Measurements from ENCODE around the gene PDE6B. TPM values are rescaled to one million over a fixed set of nuclear protein-coding genes. Genes with fewer than 3 reads are reported as not detected.

The PDE6B gene
- total RNA-seq, 2 experiments from 2014 or later = 10.0 to 14.6 TPM

GRCh38 chr4:708631-708933 lies 83.2 kb downstream of the PDE6B start:
- Mint-ChIP-seq H3K27me3 (no peaks in the 10 kb centered on the region), H3K4me3 (no peak overlapping the region), H3K9me3 (ENCODE audit: low read depth) (no peaks in the 10 kb centered on the region), H3K4me1 (peaks cover 11% of the 10 kb centered on the region), H3K27ac (no peak overlapping the region), H3K36me3 (peaks cover 18% of the 10 kb centered on the region)
- CTCF ChIA-PET = no interaction called here
- ATAC-seq (no peak), DNase-seq (no peak)

GRCh38 chr4:709348-709747 lies 84.0 kb downstream of the PDE6B start:
- Mint-ChIP-seq H3K27ac (no peak overlapping the region), H3K27me3 (no peaks in the 10 kb centered on the region), H3K4me3 (no peak overlapping the region), H3K36me3 (peaks cover 18% of the 10 kb centered on the region), H3K4me1 (peaks cover 11% of the 10 kb centered on the region), H3K9me3 (ENCODE audit: low read depth) (no peaks in the 10 kb centered on the region)
- DNase-seq = no peak
- CTCF ChIA-PET = interaction anchor here (0.5 kb wide), 1 partner anchor 214 kb away, joined by 3 read pairs; no protein-coding TSS in a partner anchor
- ATAC-seq = no peak

GRCh38 chr4:710116-710515 lies 84.7 kb downstream of the PDE6B start:
- CTCF ChIA-PET = interaction anchor here (0.5 kb wide), 1 partner anchor 215 kb away, joined by 3 read pairs; no protein-coding TSS in a partner anchor
- peaks cover 11% of the 10 kb centered on the region for H3K4me1 Mint-ChIP-seq
- H3K9me3 Mint-ChIP-seq (ENCODE audit: low read depth) = no peaks in the 10 kb centered on the region
- H3K4me3 Mint-ChIP-seq = no peak overlapping the region
- ATAC-seq = no peak
- DNase-seq = no peak
- H3K27me3 Mint-ChIP-seq = no peaks in the 10 kb centered on the region
- peaks cover 21% of the 10 kb centered on the region for H3K36me3 Mint-ChIP-seq
- H3K27ac Mint-ChIP-seq = no peak overlapping the region

GRCh38 chr4:710916-711315 lies 85.5 kb downstream of the PDE6B start:
- Mint-ChIP-seq H3K4me1 (peaks cover 11% of the 10 kb centered on the region), H3K4me3 (no peak overlapping the region), H3K9me3 (ENCODE audit: low read depth) (no peaks in the 10 kb centered on the region), H3K27me3 (no peaks in the 10 kb centered on the region), H3K27ac (no peak overlapping the region), H3K36me3 (peaks cover 21% of the 10 kb centered on the region)
- DNase-seq = no peak
- ATAC-seq = no peak
- CTCF ChIA-PET = no interaction called here

GRCh38 chr4:712093-712492 lies 86.7 kb downstream of the PDE6B start:
- H3K36me3 Mint-ChIP-seq = peaks cover 21% of the 10 kb centered on the region
- H3K27me3 Mint-ChIP-seq = no peaks in the 10 kb centered on the region
- H3K4me1 Mint-ChIP-seq = peaks cover 14% of the 10 kb centered on the region
- no peak overlapping the region for H3K27ac Mint-ChIP-seq
- CTCF ChIA-PET = no interaction called here
- DNase-seq = no peak
- ATAC-seq = no peak
- H3K9me3 Mint-ChIP-seq (ENCODE audit: low read depth) = no peaks in the 10 kb centered on the region
- H3K4me3 Mint-ChIP-seq = no peak overlapping the region

GRCh38 chr4:712916-713632 lies 87.7 kb downstream of the PDE6B start:
- H3K27ac Mint-ChIP-seq = no peak overlapping the region
- H3K36me3 Mint-ChIP-seq = peaks cover 21% of the 10 kb centered on the region
- no peak overlapping the region for H3K4me3 Mint-ChIP-seq
- DNase-seq (no peak), ATAC-seq (no peak)
- H3K4me1 Mint-ChIP-seq = peaks cover 16% of the 10 kb centered on the region
- CTCF ChIA-PET = interaction anchor here (0.6 kb wide), 1 partner anchor 219 kb away, joined by 3 read pairs; the partner anchor contains the start of genes GAK and TMEM175
- H3K27me3 Mint-ChIP-seq = no peaks in the 10 kb centered on the region
- H3K9me3 Mint-ChIP-seq (ENCODE audit: low read depth) = no peaks in the 10 kb centered on the region

- peaks cover 11% of the 10 kb centered on the region for H3K4me1 Mint-ChIP-seq
- H3K36me3 Mint-ChIP-seq = peaks cover 16% of the 10 kb centered on the region
- no peaks in the 10 kb centered on the region for H3K9me3 Mint-ChIP-seq (ENCODE audit: low read depth)
- CTCF ChIA-PET = no interaction called here
- no peak overlapping the region for H3K27ac Mint-ChIP-seq
- H3K4me3 Mint-ChIP-seq = no peak overlapping the region
- ATAC-seq (no peak), DNase-seq (no peak)
- H3K27me3 Mint-ChIP-seq = no peaks in the 10 kb centered on the region
These were observed 88.7 kb downstream of the PDE6B start for GRCh38 chr4:714087-714486.

- no peak overlapping the region for H3K27ac Mint-ChIP-seq
- CTCF ChIA-PET = interaction anchor here (2.1 kb wide), 1 partner anchor 25 kb away, joined by 5 read pairs; no protein-coding TSS in a partner anchor
- H3K9me3 Mint-ChIP-seq (ENCODE audit: low read depth) = peaks cover 2% of the 10 kb centered on the region
- ATAC-seq (no peak), DNase-seq (no peak)
- no peak overlapping the region for H3K4me3 Mint-ChIP-seq
- H3K4me1 Mint-ChIP-seq = peaks cover 6% of the 10 kb centered on the region
- H3K36me3 Mint-ChIP-seq = peaks cover 32% of the 10 kb centered on the region
- H3K27me3 Mint-ChIP-seq = no peaks in the 10 kb centered on the region
These were observed 92.4 kb downstream of the PDE6B start for GRCh38 chr4:717601-718320.

GRCh38 chr4:718460-718859 lies 93.1 kb downstream of the PDE6B start:
- Mint-ChIP-seq H3K4me1 (peaks cover 5% of the 10 kb centered on the region), H3K27me3 (no peaks in the 10 kb centered on the region), H3K36me3 (peaks cover 39% of the 10 kb centered on the region), H3K4me3 (no peak overlapping the region), H3K27ac (no peak overlapping the region), H3K9me3 (ENCODE audit: low read depth) (peaks cover 2% of the 10 kb centered on the region)
- no peak for ATAC-seq
- no peak for DNase-seq
- CTCF ChIA-PET = interaction anchor here (2.1 kb wide), 1 partner anchor 24 kb away, joined by 5 read pairs; no protein-coding TSS in a partner anchor

Other genes with a start within 250 kb of the PDE6B start
- gene ZNF721, start 126.4 kb upstream of the PDE6B start, total RNA-seq = 10 to 100 TPM; 32.9 to 42.3 TPM
- 10 to 100 TPM; 49.7 to 67.5 TPM for gene PIGG, start 126.4 kb upstream of the PDE6B start, total RNA-seq
- gene TMEM271, start 49.3 kb upstream of the PDE6B start, total RNA-seq = not detected
- gene ATP5ME, start 48.7 kb downstream of the PDE6B start, total RNA-seq = 100 to 1,000 TPM; 213 to 231 TPM
- gene MYL5, start 49.0 kb downstream of the PDE6B start, total RNA-seq = 10 to 100 TPM; 14.3 to 19.8 TPM
- 1 to 10 TPM; 1.1 to 1.5 TPM for gene SLC49A3, start 63.6 kb downstream of the PDE6B start, total RNA-seq
- 10 to 100 TPM; 38.9 to 49.0 TPM for gene PCGF3, start 80.3 kb downstream of the PDE6B start, total RNA-seq
- 1 to 10 TPM in 1 of 2 experiments, under 1 TPM in 1; 0.14 to 1.3 TPM for gene CPLX1, start 200.6 kb downstream of the PDE6B start, total RNA-seq